GM12873 (cell line): ENCODE data around the gene RAX2.

Experiments
- TF ChIP-seq, protein P1 (sequence below): IDR thresholded peaks from 2 replicates; pipeline ENCODE4 v1.5.1; 2012; ENCODE audit warnings: low read depth, mild to moderate bottlenecking, moderate library complexity, low read length, control low read depth; ENCODE audit not compliant: insufficient read depth; ENCODE audit errors: missing control alignments

RAX2 gene

DNA sequence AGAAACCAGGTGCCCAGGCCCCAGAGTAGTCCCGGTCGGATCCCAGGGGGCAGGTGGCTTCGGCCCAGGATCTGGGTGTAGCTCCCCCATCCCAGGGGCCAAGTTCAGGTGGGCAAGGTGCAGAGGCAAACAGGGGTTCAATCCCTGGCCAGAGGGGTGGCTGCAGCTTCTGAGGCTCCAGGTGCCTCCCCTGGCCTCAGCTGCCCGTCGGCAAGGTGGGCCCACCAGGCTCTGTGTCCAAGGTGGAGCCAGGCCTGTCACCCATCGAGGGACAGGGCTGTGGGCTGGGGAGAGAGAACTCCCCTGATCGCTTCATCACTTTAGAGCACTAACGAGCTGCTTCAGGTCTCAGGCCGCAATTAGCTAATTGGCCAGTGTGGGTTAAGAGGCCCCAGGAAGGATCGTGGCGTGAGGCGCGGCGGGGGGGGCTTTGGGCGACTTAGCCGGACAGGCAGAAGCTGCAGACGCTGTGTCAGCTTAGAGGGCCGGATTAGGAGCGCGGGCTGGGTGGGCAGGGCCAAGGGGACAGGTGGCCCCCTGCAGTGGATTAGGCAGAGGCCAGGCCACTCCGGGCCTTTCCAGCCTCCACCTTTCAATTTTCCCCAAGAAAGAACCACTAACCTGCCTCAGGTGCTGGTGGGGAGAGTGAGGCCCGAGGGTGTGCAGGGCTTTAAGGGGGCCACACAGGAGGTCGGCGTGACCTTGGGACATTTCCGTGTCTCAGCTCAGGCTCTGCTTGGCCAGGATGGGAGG is 2.8 kb upstream of the RAX2 start:
- TF ChIP-seq, protein P1, sequence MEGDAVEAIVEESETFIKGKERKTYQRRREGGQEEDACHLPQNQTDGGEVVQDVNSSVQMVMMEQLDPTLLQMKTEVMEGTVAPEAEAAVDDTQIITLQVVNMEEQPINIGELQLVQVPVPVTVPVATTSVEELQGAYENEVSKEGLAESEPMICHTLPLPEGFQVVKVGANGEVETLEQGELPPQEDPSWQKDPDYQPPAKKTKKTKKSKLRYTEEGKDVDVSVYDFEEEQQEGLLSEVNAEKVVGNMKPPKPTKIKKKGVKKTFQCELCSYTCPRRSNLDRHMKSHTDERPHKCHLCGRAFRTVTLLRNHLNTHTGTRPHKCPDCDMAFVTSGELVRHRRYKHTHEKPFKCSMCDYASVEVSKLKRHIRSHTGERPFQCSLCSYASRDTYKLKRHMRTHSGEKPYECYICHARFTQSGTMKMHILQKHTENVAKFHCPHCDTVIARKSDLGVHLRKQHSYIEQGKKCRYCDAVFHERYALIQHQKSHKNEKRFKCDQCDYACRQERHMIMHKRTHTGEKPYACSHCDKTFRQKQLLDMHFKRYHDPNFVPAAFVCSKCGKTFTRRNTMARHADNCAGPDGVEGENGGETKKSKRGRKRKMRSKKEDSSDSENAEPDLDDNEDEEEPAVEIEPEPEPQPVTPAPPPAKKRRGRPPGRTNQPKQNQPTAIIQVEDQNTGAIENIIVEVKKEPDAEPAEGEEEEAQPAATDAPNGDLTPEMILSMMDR: no peak

DNA sequence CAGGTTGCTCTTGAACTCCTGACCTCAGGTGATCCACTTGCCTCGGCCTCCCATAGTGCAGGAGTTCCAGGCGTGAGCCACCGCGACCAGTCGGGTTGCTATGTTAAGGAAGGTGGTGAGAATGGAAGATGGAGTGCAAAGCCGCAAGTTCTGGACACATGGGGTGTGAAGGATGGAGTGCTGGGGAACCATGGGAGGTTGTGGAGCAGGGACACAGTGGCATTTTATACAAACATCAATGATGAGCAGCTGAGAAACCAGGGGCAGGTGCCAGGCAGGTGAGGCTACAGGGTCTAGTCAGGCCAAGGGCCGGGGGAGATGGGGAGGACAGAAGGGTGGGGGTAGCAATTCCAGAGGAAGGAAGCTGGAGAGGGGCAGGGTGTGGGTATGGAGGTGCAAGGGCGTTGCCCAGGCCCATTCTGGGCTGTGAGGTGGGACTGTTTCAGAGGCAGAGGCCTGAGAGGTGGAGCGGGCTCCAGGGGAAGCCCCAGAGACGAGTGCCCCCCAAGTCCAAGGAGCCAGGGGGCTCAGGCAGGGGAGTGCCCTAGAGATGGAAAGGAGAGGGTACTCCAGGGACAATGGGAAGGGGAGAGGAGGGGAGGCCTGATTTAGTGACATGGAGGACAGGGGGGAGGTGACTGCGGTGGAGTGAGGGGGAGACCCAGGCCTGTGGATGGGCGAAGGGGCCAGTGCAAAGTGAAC is 1.9 kb upstream of the RAX2 start:
- TF ChIP-seq, protein P1: no peak

DNA sequence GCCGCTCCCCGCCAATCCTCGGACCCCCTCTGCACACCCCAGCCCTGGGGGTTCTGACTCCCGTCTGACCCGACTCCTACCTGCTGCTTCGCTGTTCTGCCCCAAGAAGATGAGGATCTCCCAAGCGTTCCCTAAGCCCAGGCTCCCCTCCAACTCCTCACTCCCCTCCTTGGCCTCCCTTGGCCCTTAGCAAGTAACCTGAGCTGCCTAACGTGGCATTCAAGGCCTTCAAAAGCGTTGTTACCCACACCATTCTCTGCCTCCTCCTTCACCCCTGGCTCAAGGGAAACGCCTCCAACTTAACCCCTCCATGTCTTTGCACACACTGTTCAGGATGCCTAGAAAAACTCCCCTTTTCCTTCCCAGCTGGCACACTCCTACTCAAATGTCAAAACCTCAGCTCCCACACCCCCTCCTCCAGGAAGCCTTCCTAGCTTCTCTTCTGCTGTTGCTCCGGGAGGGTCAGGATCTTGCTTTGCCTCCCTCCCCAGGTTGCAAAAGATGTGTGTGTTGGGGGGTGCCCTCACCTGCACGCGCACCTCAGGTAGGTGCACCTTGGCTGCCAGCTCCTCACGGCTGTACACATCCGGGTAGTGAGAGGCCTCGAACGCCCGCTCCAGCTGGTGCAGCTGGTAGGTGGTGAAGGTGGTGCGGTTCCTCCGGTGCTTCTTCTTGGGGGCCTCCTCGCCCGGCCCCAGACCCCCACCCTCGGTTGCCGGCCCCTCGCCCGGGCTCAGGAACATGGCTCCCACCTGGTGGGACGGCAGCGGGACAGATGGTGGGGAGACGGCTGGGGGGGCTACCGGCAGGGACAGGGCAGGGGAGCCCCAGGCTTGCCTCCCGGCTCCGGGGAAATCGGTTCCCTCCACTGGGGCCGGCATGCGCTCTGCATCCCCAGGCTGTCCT is 775 bp downstream of the RAX2 start:
- TF ChIP-seq, protein P1: no peak

DNA sequence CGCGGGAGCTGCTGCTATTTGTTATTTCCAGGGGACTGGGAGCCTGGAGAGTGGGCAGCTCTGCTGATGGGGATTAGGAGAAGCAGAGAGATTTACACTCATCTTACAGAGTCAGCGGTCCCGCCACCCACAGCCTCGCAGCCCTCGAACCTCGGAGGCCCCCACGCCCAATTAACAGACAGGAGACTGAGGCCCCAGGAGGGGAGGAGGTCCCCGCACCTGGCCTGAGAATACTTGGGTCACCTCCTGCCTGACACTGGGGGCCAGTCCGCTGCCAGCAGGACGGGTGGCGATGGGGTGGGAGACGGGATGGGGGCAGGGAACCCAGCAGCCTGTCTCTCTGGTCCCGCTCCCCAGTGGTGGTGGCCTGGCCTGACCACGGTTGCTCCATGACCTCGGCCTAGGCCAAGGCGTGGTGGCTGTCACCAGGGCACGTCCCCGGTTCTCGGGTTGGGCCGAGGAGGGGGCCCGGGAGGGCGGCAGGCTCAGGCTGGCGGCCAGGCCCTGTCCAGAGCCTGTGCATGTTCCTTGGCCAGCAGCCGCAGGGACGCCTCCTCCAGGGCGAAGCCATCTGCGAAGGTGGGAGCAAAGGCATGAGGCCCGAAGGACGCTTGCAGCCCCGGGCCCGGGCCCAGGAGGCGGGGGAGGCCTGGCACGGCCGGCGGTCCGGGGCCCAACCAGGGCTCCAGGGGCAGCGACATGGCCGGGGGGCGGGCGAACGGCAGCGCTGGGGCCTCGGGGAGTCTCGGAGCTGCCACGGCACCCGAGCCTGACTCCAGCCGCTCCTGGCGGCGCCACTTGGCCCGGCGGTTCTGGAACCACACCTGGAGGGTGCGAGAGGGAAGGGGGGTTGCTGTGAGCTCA is 1.7 kb downstream of the RAX2 start:
- TF ChIP-seq, protein P1: no peak

DNA sequence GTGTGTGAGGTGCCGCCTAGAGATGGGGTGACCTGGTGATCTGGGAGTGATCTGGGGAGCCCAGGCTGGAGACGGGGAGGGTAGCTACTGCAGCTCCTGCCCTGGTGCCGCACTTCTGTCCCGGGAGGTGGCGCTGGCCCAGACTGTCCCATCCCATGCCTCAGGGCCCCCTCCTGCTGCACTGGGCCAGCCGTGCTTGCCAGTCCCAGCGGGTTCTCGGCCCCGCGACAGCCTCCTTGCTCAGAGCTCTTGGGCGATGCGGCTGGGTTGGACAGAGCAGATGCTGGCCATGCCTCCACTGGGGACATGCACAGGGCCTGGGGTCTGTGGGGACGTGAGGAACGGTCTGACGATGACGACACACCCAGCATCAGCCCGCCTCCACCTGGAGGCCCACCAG is 2.5 kb downstream of the RAX2 start:
- TF ChIP-seq, protein P1: no peak

DNA sequence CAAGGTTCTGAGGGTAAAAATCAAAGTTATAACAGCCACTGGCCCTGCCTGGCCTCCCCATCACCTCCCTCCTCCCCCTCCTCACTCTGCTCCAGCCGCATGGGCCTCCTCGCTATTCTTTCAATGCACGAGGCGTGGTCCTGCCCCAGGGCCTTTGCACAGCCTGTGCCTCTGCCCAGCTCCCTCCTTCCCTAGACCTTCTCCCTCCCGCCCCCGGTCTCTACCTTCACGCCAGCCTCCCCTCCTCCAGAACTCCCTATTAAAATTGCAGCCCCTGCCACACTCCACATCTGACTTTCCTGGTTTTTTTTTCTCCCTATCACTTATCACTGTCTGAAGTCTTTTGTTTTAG is 3.3 kb downstream of the RAX2 start:
- TF ChIP-seq, protein P1: no peak
